HepG2 (cell line): ENCODE results near the gene TPST2. TPM values are rescaled to one million over a fixed set of nuclear protein-coding genes. Genes with fewer than 3 reads are reported as not detected.

Source experiments
- ATAC-seq: fragments of 200-7000 bp; cut with Tn5 transposase; 3 replicates; pipeline ENCODE4 v1.9.1; 2020; ENCODE audit warnings: mild to moderate bottlenecking, moderate library complexity
- BruUV-seq: library from RNA; stranded (reverse); fragments of 400-500 nt; replicated peaks from 2 replicates; lab custom pipeline; 2021; lab: Mats Ljungman, UMichigan
- CTCF ChIA-PET: fragments of 300-600 bp; formaldehyde crosslinking; extraction: SDS; loops from one replicate; lab custom pipeline; 2021; ENCODE audit warnings: low total read pairs, inconsistent platforms, low intra/inter-chr PET ratio; lab: Yijun Ruan, JAX
- POLR2A ChIA-PET: fragments of 350-600 bp; sonication (Branson Sonifier 250); formaldehyde crosslinking; loops from one replicate; lab custom pipeline; 2020; ENCODE audit warnings: antibody characterized with exemption, inconsistent platforms; lab: Yijun Ruan, JAX
- DNase-seq: peaks from one replicate; pipeline ENCODE4 v3.0.0-alpha.2; 2015; ENCODE audit warnings: low spot score
- FAIRE-seq: peaks from 3 replicates; lab custom pipeline; 2011; peaks lifted over from hg19 to GRCh38; lab: Jason Lieb, UNC
- H2AFZ ChIP-seq: one replicate; pipeline ENCODE4 v1.6.1; 2011; ENCODE audit warnings: low read length, inconsistent platforms
- H3K27ac ChIP-seq: fragments of 300-600 bp; 3 replicates; pipeline ENCODE4 v1.8.0; 2011; ENCODE audit warnings: mixed run types, mild to moderate bottlenecking, mixed read lengths, low read length, inconsistent platforms; ENCODE audit not compliant: insufficient read depth; ENCODE audit errors: extremely low read length
- H3K27me3 ChIP-seq, 2 experiments: fragments of 200-600 bp in 1 of 2; 2 replicates in 1 of 2; 3 replicates in 1 of 2; pipeline versions ENCODE4 v1.6.0 to v1.8.0; 2011; ENCODE audit warnings: low read length in 2 of 2, mild to moderate bottlenecking in 2 of 2, moderate library complexity in 2 of 2, inconsistent platforms in 1 of 2; ENCODE audit not compliant: insufficient read depth in 2 of 2, control insufficient read depth in 1 of 2
- H3K36me3 ChIP-seq, 2 experiments: fragments of 200-600 bp in 1 of 2; replicated peaks in 1 of 2; 2 replicates in 1 of 2; 3 replicates in 1 of 2; pipeline versions ENCODE4 v1.5.1 to v1.8.0; 2011; ENCODE audit warnings: low read length in 2 of 2, inconsistent platforms in 1 of 2; ENCODE audit not compliant: insufficient read depth in 2 of 2, control insufficient read depth in 1 of 2
- H3K4me1 ChIP-seq: 2 replicates; pipeline ENCODE4 v1.5.1; 2012; ENCODE audit warnings: low read length, inconsistent platforms; ENCODE audit not compliant: insufficient read depth
- H3K4me2 ChIP-seq: 2 replicates; pipeline ENCODE4 v1.6.0; 2011; ENCODE audit warnings: low read depth, low read length, inconsistent platforms
- H3K4me3 ChIP-seq, 3 experiments: fragments of 200-600 bp in 1 of 3; sonication (generic), shearing (Covaris generic) in 1 of 3; replicated peaks in 1 of 3; 2 replicates each; pipeline ENCODE4 v1.5.1; 2011 to 2016; ENCODE audit warnings: low read length in 3 of 3, inconsistent platforms in 2 of 3, low read depth in 2 of 3, mild to moderate bottlenecking in 2 of 3, control low read depth in 1 of 3, mixed read lengths in 1 of 3; ENCODE audit not compliant: insufficient read depth in 1 of 3
- H3K79me2 ChIP-seq: one replicate; pipeline ENCODE4 v1.6.1; 2011; ENCODE audit warnings: low read length, inconsistent platforms; ENCODE audit not compliant: insufficient read depth
- H3K9ac ChIP-seq: 2 replicates; pipeline ENCODE4 v1.6.0; 2011; ENCODE audit warnings: mild to moderate bottlenecking, low read depth, low read length, inconsistent platforms; ENCODE audit not compliant: insufficient read depth
- H3K9me3 ChIP-seq: 2 replicates; pipeline ENCODE4 v1.5.1; 2012; ENCODE audit warnings: mild to moderate bottlenecking, low read length
- H4K20me1 ChIP-seq: 2 replicates; pipeline ENCODE4 v1.6.0; 2011; ENCODE audit warnings: inconsistent platforms, mild to moderate bottlenecking, low read length, moderate library complexity; ENCODE audit not compliant: insufficient read depth
- HOXA5 ChIP-seq: sonication (generic); formaldehyde crosslinking; IDR thresholded peaks from 2 replicates; pipeline ENCODE4 v1.4.0; 2020; ENCODE audit warnings: missing genetic modification reagents
- KDM6A ChIP-seq: IDR thresholded peaks from 2 replicates; pipeline ENCODE4 v1.6.1; 2016; ENCODE audit warnings: low read depth
- ZNF629 ChIP-seq: sonication (generic); formaldehyde crosslinking; conservative IDR thresholded peaks from 2 replicates; pipeline ENCODE4 v1.5.0; 2020; ENCODE audit warnings: missing genetic modification reagents
- WGBS: methylation state at CpG from one replicate; pipeline ENCODE4 v1.1.6; 2017; ENCODE audit warnings: low lambda C conversion rate; 5-methylcytosine and 5-hydroxymethylcytosine counted together
- in situ Hi-C: cut with HindIII; loops from 2 replicates; pipeline ENCODE4 v1.10.0; 2017; ENCODE audit warnings: low pct_unique_long_range_greater_than_20kb; ENCODE audit not compliant: extremely low pct_ligation_motif_present
- intact Hi-C: fragments of 100-400 bp; cut with micrococcal nuclease; formaldehyde crosslinking; loops from one replicate; pipeline ENCODE4 v1.10.0; 2022; ENCODE audit not compliant: unreplicated experiment
- polyA plus RNA-seq, 8 experiments: library from polyadenylated mRNA; depleted of rRNA in 3 of 8; stranded (reverse) in 7 of 8; unstranded in 1 of 8; fragments of >200 nt; fragmentation: Illumina TruSeq in 4 of 8; extraction: Trizol in 4 of 8; gene quantifications; 2 replicates each; pipeline versions ENCODE4 v1.2.1 to v1.2.3, GENCODE V29; 2011 to 2016; ENCODE audit warnings: low read depth in 4 of 8, missing spikeins in 1 of 8, mixed read lengths in 1 of 8; ENCODE audit not compliant: insufficient read depth in 1 of 8
- total RNA-seq, 5 experiments: library from RNA; depleted of rRNA; stranded (reverse); fragments of >200 nt; fragmentation: Illumina TruSeq; extraction: Trizol; gene quantifications; 2 replicates each; pipeline ENCODE4 v1.2.3, GENCODE V29; 2016; ENCODE audit warnings: low read depth in 1 of 5

Gene TPST2
- total and polyA plus RNA-seq, 2 of the 13 experiments (the other 11 are each of a cell fraction or from before 2014, with no cell fraction given), result 15.2 to 23.8 TPM

DNA sequence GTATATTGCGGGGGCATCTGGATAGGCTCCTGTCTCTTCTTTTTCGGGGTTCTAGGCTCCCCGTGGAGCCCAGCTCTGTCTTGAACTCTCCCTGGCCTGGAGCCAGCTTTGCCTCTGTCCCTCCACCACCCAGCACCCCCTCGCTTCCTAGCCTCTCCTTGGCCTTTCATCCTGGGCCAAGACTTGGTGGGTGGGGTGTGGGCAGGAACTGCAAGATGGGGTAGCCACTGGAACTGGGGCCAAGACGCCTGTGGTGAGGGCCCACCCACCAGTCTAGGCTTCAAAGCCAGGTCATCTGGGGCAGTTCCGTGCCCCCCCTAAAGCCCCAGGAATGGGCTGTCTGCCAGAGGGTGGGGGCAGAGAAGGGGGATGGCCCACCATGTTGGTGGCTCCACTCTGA lies 29.6 kb upstream of the TPST2 start:
- intact Hi-C loops (no loop called here), in situ Hi-C loops (no loop called here)
- Histone ChIP-seq H2AFZ (no peak overlapping the region), H4K20me1 (no peaks in the 10 kb centered on the region), H3K9me3 (no peaks in the 10 kb centered on the region), H3K27me3 (peaks cover 2 to 21% of the 10 kb centered on the region in 2 experiments; a peak in 2 of 5 replicates), H3K4me2 (no peak overlapping the region), H3K79me2 (no peaks in the 10 kb centered on the region), H3K4me3 (no peak overlapping the region), H3K9ac (no peak overlapping the region), H3K4me1 (no peaks in the 10 kb centered on the region), H3K36me3 (no peaks in the 10 kb centered on the region), H3K27ac (no peak overlapping the region)
- no peak for ATAC-seq
- FAIRE-seq, result no peak
- DNase-seq, result no peak
- ChIA-PET CTCF (no interaction called here), POLR2A (no interaction called here)
- WGBS, result 31% methylated on average over 4 of the region's 6 CpGs
- BruUV-seq, result no TSS peak
- no peak for TF ChIP-seq KDM6A (CRISPR knock-in tag)

DNA sequence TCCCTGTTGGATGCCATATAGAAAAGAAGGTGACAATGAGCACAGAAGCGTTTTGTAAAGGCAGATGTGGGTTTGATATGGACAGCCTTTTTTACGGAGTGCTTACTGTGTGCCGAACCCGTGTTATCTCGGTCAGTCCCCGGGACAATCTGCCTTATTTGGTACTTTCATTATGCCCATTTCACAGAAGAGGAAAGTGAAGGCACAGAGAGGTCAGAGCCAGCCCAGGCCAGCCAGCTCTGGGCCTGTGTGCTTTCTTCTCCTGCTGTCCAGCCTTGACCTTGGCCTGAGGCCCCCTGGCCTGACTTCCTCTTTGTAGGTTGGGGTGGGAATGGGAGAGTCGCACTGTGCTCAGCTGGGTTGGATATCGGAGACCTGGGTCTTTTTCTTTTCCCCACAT lies 28.5 kb upstream of the TPST2 start:
- no peak overlapping the region for H3K9ac ChIP-seq
- H2AFZ ChIP-seq, result no peak overlapping the region
- H3K4me1 ChIP-seq, result no peaks in the 10 kb centered on the region
- in situ Hi-C loops (no loop called here), intact Hi-C loops (no loop called here)
- H3K36me3 ChIP-seq, result no peaks in the 10 kb centered on the region
- H3K79me2 ChIP-seq, result no peaks in the 10 kb centered on the region
- no peaks in the 10 kb centered on the region for H4K20me1 ChIP-seq
- ChIA-PET POLR2A (no interaction called here), CTCF (no interaction called here)
- H3K4me2 ChIP-seq, result no peak overlapping the region
- no peak overlapping the region for H3K27ac ChIP-seq
- H3K27me3 ChIP-seq, result peaks cover 2 to 21% of the 10 kb centered on the region in 2 experiments; a peak in 2 of 5 replicates
- 22% methylated on average over 8 of the region's 8 CpGs for WGBS
- FAIRE-seq (no peak), ATAC-seq (no peak), DNase-seq (no peak)
- no TSS peak for BruUV-seq
- H3K9me3 ChIP-seq, result no peaks in the 10 kb centered on the region
- no peak overlapping the region for H3K4me3 ChIP-seq
- TF ChIP-seq ZNF629 (CRISPR knock-in tag) (peak; percentile 83), HOXA5 (CRISPR knock-in tag) (no peak)
